GM12878 (cell line): ENCODE measurements around the gene HIF3A. TPM values are rescaled to one million over a fixed set of nuclear protein-coding genes. Genes with fewer than 3 reads are reported as not detected.

Experiments used
- BCLAF1 ChIP-seq: fragments of 450-650 bp; IDR thresholded peaks from 2 replicates; pipeline ENCODE4 v1.6.1; 2017; ENCODE audit warnings: antibody characterized with exemption, mild to moderate bottlenecking, moderate library complexity
- BRCA1 ChIP-seq: IDR thresholded peaks from 2 replicates; pipeline ENCODE4 v1.6.1; 2011; ENCODE audit warnings: low read depth, low read length, improper control_type of control experiment
- E2F4 ChIP-seq: IDR thresholded peaks from 2 replicates; pipeline ENCODE4 v1.6.1; 2012; ENCODE audit warnings: low read depth, low read length, improper control_type of control experiment
- E4F1 ChIP-seq: fragments of 450-650 bp; IDR thresholded peaks from 2 replicates; pipeline ENCODE4 v1.6.1; 2018; ENCODE audit warnings: borderline replicate concordance, mild to moderate bottlenecking; ENCODE audit not compliant: partially characterized antibody
- EED ChIP-seq: sonication (generic); IDR thresholded peaks from 2 replicates; pipeline ENCODE4 v1.6.1; 2016; ENCODE audit warnings: antibody characterized with exemption, low read depth
- EGR1 ChIP-seq, 2 experiments: IDR thresholded peaks; 1 replicate in 1 of 2; 2 replicates in 1 of 2; pipeline ENCODE4 v1.6.1; 2011 to 2012; ENCODE audit warnings: low read depth in 2 of 2, low read length in 2 of 2, borderline replicate concordance in 1 of 2, mild to moderate bottlenecking in 1 of 2, moderate library complexity in 1 of 2
- FOXM1 ChIP-seq: IDR thresholded peaks from 2 replicates; pipeline ENCODE4 v1.6.1; 2012; ENCODE audit warnings: low read depth, mild to moderate bottlenecking, inconsistent platforms, low read length, moderate library complexity
- HDAC2 ChIP-seq: fragments of 200-600 bp; sonication (generic); IDR thresholded peaks from 2 replicates; pipeline ENCODE4 v1.6.1; 2017
- IKZF2 ChIP-seq, 2 experiments: fragments of 450-650 bp; IDR thresholded peaks; 2 replicates each; pipeline ENCODE4 v1.6.1; 2017; ENCODE audit warnings: mild to moderate bottlenecking in 2 of 2, moderate library complexity in 2 of 2
- IRF5 ChIP-seq: fragments of 450-650 bp; IDR thresholded peaks from 2 replicates; pipeline ENCODE4 v1.6.1; 2017; ENCODE audit warnings: borderline replicate concordance
- MTA2 ChIP-seq: fragments of 450-650 bp; IDR thresholded peaks from 2 replicates; pipeline ENCODE4 v1.6.1; 2016; ENCODE audit warnings: low read depth, mild to moderate bottlenecking, moderate library complexity
- RAD21 ChIP-seq: IDR thresholded peaks from 2 replicates; pipeline ENCODE4 v1.6.1; 2011; ENCODE audit warnings: mild to moderate bottlenecking, low read depth, low read length, moderate library complexity; ENCODE audit not compliant: insufficient read depth
- RAD51 ChIP-seq: fragments of 450-650 bp; IDR thresholded peaks from 2 replicates; pipeline ENCODE4 v1.6.1; 2016; ENCODE audit warnings: moderate library complexity, mild to moderate bottlenecking, inconsistent platforms
- RBBP5 ChIP-seq: fragments of 200-600 bp; sonication (generic); conservative IDR thresholded peaks from 2 replicates; pipeline ENCODE4 v1.6.1; 2016
- RELB ChIP-seq: fragments of 450-650 bp; IDR thresholded peaks from 2 replicates; pipeline ENCODE4 v1.6.1; 2017; ENCODE audit warnings: low read depth, mild to moderate bottlenecking, moderate library complexity
- SMAD1 ChIP-seq: fragments of 450-650 bp; IDR thresholded peaks from 2 replicates; pipeline ENCODE4 v1.6.1; 2018; ENCODE audit warnings: mild to moderate bottlenecking, low read depth; ENCODE audit not compliant: partially characterized antibody
- YY1 ChIP-seq: IDR thresholded peaks from 2 replicates; pipeline ENCODE4 v1.6.1; 2011; ENCODE audit warnings: low read depth, mild to moderate bottlenecking, low read length
- polyA plus RNA-seq, 11 experiments: library from polyadenylated mRNA; depleted of rRNA in 4 of 11; unstranded in 6 of 11; stranded (reverse) in 5 of 11; fragments of >200 nt; fragmentation: Nextera tagmentation in 4 of 11; fragmentation: Illumina TruSeq in 1 of 11; extraction: Ambion mirVana in 4 of 11; extraction: Trizol in 1 of 11; gene quantifications; 1 replicate in 1 of 11; 2 replicates in 10 of 11; pipeline versions ENCODE4 v1.2.1 to v1.2.3, GENCODE V29; 2011 to 2016; ENCODE audit warnings: inconsistent platforms in 2 of 11, missing spikeins in 2 of 11, low read depth in 1 of 11
- total RNA-seq, 4 experiments: library from RNA; depleted of rRNA in 3 of 4; stranded (reverse); fragments of >200 nt in 3 of 4; fragmentation: Illumina TruSeq in 1 of 4; extraction: Trizol in 1 of 4; gene quantifications; 2 replicates each; pipeline versions ENCODE4 v1.2.1 to v1.2.3, GENCODE V29; 2013 to 2021

Gene HIF3A
- total and polyA plus RNA-seq, 10 of the 15 experiments (the other 5 are each of a cell fraction or from before 2014, with no cell fraction given) = 0.03 to 0.20 (median 0.06) TPM; not detected in 5

GRCh38 chr19:46349311-46349993 is 52.6 kb downstream of the HIF3A start (continued):
- TF ChIP-seq E2F4 (no peak), BCLAF1 (no peak), IKZF2 (IDR thresholded peaks at IDR 0.05) (peak; percentile 81 to 89), BRCA1 (no peak), HDAC2 (no peak), RELB (peak; percentile 84), FOXM1 (no peak), EED (peak; percentile 94), RAD51 (no peak), RBBP5 (no peak), RAD21 (no peak), E4F1 (no peak), MTA2 (no peak), SMAD1 (no peak), YY1 (no peak), IRF5 (no peak), EGR1 (IDR thresholded peaks at IDR 0.05; ENCODE audit: borderline replicate concordance in 1 of 2, low read depth in 2 of 2, low read length in 2 of 2) (no peak)
